Heart left ventricle (tissue), 13 donors: ENCODE measurements around the gene GDA.

Experiments used
- CTCF ChIP-seq, 12 donors: fragments of 200-600 bp; sonication (generic) in 4 of 12; IDR thresholded peaks; one replicate each; pipeline versions ENCODE4 v1.5.0 to v1.8.0; 2018 to 2022; ENCODE audit warnings: antibody characterized with exemption in 12 of 12, mild to moderate bottlenecking in 5 of 12
- POLR2A ChIP-seq, 2 donors: fragments of 450-650 bp; IDR thresholded peaks; one replicate each; pipeline ENCODE4 v1.6.1; 2017; ENCODE audit warnings: antibody characterized with exemption in 2 of 2, mild to moderate bottlenecking in 2 of 2, moderate library complexity in 2 of 2
- donor health status: ischemic (EF 13 %, LVEDD 7.1; RV severe dilation, severe dysfunction).
- donor health status: DM: no; HTN: yes; CAD: no.
- donor health status: DM: no; HTN: no; CAD: no.
- donor health status: ischemic (EF 25% LVEDD 6.9; RV normal size, moderate dysfunction).
- donor health status: ischemic (EF 25% LVEDD 5.7; RV mildly dilated, moderate dysfunction).
- donor health status: ischemic (EF 35%, LVEDD 5.7; RV mildly dilated, moderate dysfunction).
- donor health status: nonischemic (EF 11% LVEDD 7.7; RV severe dilation, severe dysfunction).
- donor health status: DM: yes; HTN: yes; CAD: no.
- donor health status: PGD.
- donor health status: ischemic (EF 29% LVEDD 5.4; RV normal size, mild dysfunction).
- donor health status: nonischemic (EF 23%, LVEDD 6.1; RV moderate dilation, normal function).

- TF ChIP-seq CTCF (IDR thresholded peaks at IDR 0.05) (no peak), POLR2A (IDR thresholded peaks at IDR 0.05) (no peak)
Observed at GRCh38 chr9:72129271-72130156, 19.7 kb upstream of the GDA start.
